T-helper 1 cell treated with Interleukin-12 subunit alpha and Interleukin-12 subunit beta and Interleukin-4 antibody, amounts not matched to agents 30 μg/mL and 1 μg/mL, for 36 hours (primary cell): Measurements from ENCODE around the gene SLC16A12.
"Not testable (repeated sequence)": the region's sequence is repeated elsewhere in the genome, so short reads cannot be mapped to it uniquely, and the experiment has no call there.

Experiments used
- H3K27ac Mint-ChIP-seq: one replicate; pipeline ENCODE4 v1.8.0; 2021; ENCODE audit warnings: mild to moderate bottlenecking, mixed read lengths
- H3K27me3 Mint-ChIP-seq: one replicate; pipeline ENCODE4 v1.8.0; 2021; ENCODE audit warnings: low read depth, mixed read lengths
- H3K36me3 Mint-ChIP-seq: one replicate; pipeline ENCODE4 v1.8.0; 2021; ENCODE audit warnings: low read depth, mixed read lengths
- H3K4me1 Mint-ChIP-seq: one replicate; pipeline ENCODE4 v1.8.0; 2021; ENCODE audit warnings: low read depth, mixed read lengths
- H3K4me3 Mint-ChIP-seq: one replicate; pipeline ENCODE4 v1.8.0; 2021; ENCODE audit warnings: mild to moderate bottlenecking, moderate library complexity, mixed read lengths
- H3K9me3 Mint-ChIP-seq: one replicate; pipeline ENCODE4 v1.8.0; 2021; ENCODE audit warnings: mixed read lengths

SLC16A12 gene

DNA sequence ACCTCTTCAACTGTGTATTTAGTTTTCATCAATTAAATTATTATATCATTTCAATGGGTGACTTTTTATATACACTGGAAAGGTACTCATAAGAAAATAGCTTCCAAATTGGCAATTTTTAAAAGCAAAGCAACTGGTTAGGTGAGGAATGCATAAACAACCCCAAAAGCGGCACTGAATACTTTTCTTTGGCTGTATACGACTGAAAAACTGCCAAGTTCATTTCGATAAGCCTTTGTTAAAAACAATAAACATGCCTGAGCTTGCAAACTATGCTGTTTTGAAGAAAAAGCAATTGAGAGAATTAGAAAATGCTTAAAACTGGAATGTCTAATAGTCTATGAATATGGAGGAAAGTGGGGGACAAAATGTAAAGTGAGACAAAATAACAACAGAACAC is 2.9 kb downstream of the SLC16A12 start:
- H3K27ac Mint-ChIP-seq = no peak overlapping the region
- peaks cover 7% of the 10 kb centered on the region for H3K4me1 Mint-ChIP-seq
- H3K27me3 Mint-ChIP-seq = peaks cover 57% of the 10 kb centered on the region
- no peaks in the 10 kb centered on the region for H3K9me3 Mint-ChIP-seq
- no peaks in the 10 kb centered on the region for H3K36me3 Mint-ChIP-seq
- H3K4me3 Mint-ChIP-seq = no peak overlapping the region

DNA sequence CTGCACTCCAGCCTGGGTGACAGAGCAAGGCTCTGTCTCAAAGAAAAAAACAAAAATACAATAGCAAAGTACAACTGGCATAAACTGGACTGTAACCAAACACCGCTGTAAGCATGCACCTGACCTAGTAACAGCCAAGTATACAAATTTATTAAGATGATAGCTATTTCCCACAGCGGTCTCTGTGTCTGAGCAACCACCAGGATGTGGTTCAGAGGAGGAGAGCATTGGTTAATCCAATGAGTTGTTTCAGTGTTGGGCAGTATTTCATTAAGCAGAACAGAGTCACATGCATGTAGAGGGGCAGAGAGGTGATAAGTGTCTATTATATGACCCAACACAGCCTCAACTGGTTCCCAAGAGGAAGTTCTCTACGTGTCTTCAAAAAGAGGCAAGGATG is 4.0 kb downstream of the SLC16A12 start:
- peaks cover 49% of the 10 kb centered on the region for H3K27me3 Mint-ChIP-seq
- H3K4me3 Mint-ChIP-seq = no peak overlapping the region

DNA sequence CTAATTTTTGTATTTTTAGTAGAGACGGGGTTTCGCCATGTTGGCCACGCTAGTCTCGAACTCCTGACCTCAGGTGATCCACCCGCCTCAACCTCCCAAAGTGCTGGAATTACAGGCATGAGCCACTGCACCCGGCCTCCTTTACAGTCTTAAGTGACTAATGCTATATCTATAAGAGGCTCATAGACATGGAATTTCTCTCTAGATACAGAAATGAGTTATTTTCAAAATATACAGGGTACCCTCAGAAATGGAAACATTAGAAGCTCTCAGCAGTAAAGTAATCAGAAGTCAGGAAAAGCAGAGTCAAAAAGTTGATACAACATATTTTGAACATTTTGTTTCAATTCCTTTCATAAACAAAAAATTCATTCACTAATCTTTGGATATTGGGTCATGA is 5.7 kb downstream of the SLC16A12 start:
- peaks cover 42% of the 10 kb centered on the region for H3K27me3 Mint-ChIP-seq
- not testable (repeated sequence) for H3K36me3 Mint-ChIP-seq, H3K4me3 Mint-ChIP-seq, H3K9me3 Mint-ChIP-seq, H3K4me1 Mint-ChIP-seq, H3K27ac Mint-ChIP-seq

More for the DNA sequence above, 4.0 kb downstream of the SLC16A12 start:
- Mint-ChIP-seq H3K4me1 (peaks cover 7% of the 10 kb centered on the region), H3K9me3 (no peaks in the 10 kb centered on the region), H3K36me3 (no peaks in the 10 kb centered on the region), H3K27ac (no peak overlapping the region)

DNA sequence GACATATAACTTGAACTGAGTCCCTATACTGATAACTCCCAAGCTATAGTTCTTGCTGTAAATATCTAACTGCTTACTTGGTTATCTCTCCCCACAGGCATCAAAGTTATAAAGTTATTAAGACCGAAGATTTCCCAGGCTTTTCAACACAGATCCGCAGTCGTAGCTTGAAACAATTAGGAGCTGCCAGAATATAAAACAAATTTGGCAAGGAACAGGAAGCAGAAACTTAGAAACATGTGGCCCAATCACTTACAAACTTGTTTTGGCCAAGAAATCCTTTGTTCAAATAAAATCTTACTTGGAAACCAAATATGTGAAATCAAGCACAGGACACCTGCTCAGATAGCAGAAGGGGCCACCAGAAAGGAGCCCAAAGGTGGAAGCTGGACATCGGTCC is 9.0 kb downstream of the SLC16A12 start:
- Mint-ChIP-seq H3K4me1 (no peaks in the 10 kb centered on the region), H3K27me3 (peaks cover 16% of the 10 kb centered on the region), H3K36me3 (no peaks in the 10 kb centered on the region), H3K4me3 (no peak overlapping the region), H3K9me3 (no peaks in the 10 kb centered on the region), H3K27ac (no peak overlapping the region)

DNA sequence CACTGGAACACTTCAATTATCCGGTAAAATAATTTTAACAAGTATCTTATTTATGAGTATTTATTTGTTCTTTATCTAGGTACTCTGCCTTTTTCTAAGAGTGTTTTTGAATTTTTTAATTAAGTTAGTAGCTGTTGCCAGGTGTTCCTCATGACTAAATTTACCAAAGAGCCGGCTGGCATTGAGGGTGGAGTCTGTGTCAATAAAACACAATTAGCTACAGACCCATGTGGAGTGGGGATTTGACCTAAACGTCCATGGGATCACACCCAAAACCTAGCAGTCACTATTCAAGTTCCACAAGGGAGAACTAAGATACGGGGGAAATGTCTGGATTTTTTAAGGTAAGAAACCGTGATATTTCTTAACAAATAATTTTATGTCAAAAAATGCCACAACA is 9.8 kb downstream of the SLC16A12 start:
- Mint-ChIP-seq H3K4me1 (no peaks in the 10 kb centered on the region), H3K36me3 (no peaks in the 10 kb centered on the region), H3K27ac (no peak overlapping the region), H3K27me3 (peaks cover 18% of the 10 kb centered on the region), H3K4me3 (no peak overlapping the region), H3K9me3 (no peaks in the 10 kb centered on the region)

DNA sequence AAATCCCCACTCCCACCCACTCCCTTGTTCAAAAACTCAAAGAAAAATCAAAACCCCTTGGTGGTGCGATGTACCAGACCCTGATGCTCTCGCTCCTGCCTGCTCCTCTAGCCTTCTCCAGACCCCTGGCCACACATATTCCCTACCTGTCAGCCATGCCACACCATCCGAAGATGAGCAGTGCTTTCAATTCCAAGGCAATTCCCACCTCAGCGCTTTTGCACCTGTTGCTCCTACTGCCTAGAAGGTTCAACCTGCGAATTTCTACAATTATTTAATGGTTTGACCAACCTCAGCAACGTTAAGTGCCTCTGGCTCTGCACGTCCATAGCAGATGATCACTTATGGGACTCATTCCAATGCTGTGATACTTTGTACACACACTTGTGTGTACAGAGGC is 11.1 kb downstream of the SLC16A12 start:
- no peak overlapping the region for H3K4me3 Mint-ChIP-seq
- H3K36me3 Mint-ChIP-seq = no peaks in the 10 kb centered on the region
- peaks cover 18% of the 10 kb centered on the region for H3K27me3 Mint-ChIP-seq
- no peaks in the 10 kb centered on the region for H3K9me3 Mint-ChIP-seq
- H3K4me1 Mint-ChIP-seq = no peaks in the 10 kb centered on the region
- H3K27ac Mint-ChIP-seq = no peak overlapping the region

DNA sequence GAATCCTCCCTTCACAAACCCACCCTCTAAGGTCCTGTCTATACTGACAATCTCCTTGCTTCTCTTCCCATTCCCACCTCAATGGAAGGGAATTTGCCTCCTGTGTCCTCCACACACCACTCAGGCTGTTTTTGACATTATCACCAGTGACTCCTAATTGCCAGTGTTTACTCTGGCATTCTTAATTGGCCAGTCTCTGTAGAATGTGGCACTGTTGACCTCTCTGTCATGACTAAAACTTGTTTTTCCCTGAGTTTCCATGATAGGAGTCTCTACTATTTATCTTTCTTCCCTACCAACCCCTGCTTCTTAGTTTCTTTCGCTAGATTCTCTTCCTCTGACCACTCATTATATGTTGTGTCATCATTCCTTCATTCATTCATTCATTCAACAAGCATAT is 12.1 kb downstream of the SLC16A12 start:
- Mint-ChIP-seq H3K27ac (no peak overlapping the region), H3K9me3 (no peaks in the 10 kb centered on the region), H3K4me3 (no peak overlapping the region), H3K27me3 (peaks cover 13% of the 10 kb centered on the region), H3K4me1 (no peaks in the 10 kb centered on the region), H3K36me3 (no peaks in the 10 kb centered on the region)

DNA sequence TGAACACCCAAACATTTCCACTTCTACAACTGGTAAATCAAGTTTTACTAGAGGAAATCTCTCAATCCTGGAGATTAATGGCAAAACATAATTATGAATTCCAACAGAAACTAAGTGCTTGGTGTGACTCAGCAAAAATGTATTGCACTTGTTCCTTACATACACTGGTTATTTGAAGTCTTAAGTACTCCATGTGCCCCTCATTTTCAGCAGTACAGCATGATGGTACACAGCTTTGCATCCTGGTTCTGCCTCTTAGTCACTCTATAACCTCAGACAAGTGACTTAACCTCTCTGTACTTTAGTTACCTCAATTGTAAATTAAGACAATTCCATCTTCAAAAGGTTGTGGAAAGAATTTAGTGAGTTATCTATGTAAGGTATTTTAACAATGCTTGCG is 12.9 kb downstream of the SLC16A12 start:
- Mint-ChIP-seq H3K27me3 (peaks cover 13% of the 10 kb centered on the region), H3K4me3 (no peak overlapping the region), H3K27ac (no peak overlapping the region), H3K36me3 (no peaks in the 10 kb centered on the region), H3K9me3 (no peaks in the 10 kb centered on the region), H3K4me1 (no peaks in the 10 kb centered on the region)

DNA sequence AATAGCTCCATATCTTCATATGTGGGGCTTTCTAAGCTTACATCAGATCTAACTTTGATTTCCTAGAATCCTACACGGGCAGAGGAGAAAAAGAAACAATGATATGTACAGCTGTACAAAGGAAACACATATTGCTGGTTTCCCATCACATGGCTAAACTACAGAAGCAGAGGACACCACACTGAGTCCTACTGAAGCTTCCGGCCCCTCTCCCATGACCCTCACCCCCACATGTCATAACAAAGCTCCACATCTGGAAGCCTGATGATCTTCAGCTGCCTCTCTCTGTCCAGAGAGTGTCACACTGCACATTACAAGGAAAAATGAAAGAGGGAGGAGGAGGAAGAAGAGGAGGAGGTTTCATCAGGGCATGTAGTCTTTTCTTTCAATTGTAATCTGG is 14.0 kb downstream of the SLC16A12 start:
- Mint-ChIP-seq H3K9me3 (no peaks in the 10 kb centered on the region), H3K4me3 (no peak overlapping the region)

DNA sequence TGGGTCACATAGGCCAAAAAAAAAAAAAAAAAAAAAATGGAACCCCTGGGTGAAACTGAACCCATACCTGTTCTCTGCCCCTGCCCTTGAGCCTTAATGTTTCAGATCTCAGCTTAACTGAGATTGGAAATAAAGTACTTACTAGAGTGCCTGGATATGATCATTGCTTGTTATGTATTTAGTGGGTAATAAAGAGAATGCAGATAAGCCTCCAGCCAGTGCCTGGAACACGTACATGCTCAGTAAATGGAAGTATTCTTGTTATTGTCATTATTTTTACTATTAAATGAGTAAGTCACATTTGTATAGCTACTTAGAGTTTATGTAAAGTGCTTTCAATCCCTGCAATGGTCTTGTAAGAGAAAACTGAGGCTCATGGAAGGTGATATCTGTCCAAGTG is 14.7 kb downstream of the SLC16A12 start:
- no peak overlapping the region for H3K27ac Mint-ChIP-seq
- no peaks in the 10 kb centered on the region for H3K9me3 Mint-ChIP-seq
- no peaks in the 10 kb centered on the region for H3K36me3 Mint-ChIP-seq
- peaks cover 9% of the 10 kb centered on the region for H3K27me3 Mint-ChIP-seq
- H3K4me3 Mint-ChIP-seq = no peak overlapping the region
- no peaks in the 10 kb centered on the region for H3K4me1 Mint-ChIP-seq

More for the DNA sequence above, 14.0 kb downstream of the SLC16A12 start:
- H3K27me3 Mint-ChIP-seq = peaks cover 12% of the 10 kb centered on the region
- no peak overlapping the region for H3K27ac Mint-ChIP-seq
- H3K4me1 Mint-ChIP-seq = no peaks in the 10 kb centered on the region
- H3K36me3 Mint-ChIP-seq = no peaks in the 10 kb centered on the region

DNA sequence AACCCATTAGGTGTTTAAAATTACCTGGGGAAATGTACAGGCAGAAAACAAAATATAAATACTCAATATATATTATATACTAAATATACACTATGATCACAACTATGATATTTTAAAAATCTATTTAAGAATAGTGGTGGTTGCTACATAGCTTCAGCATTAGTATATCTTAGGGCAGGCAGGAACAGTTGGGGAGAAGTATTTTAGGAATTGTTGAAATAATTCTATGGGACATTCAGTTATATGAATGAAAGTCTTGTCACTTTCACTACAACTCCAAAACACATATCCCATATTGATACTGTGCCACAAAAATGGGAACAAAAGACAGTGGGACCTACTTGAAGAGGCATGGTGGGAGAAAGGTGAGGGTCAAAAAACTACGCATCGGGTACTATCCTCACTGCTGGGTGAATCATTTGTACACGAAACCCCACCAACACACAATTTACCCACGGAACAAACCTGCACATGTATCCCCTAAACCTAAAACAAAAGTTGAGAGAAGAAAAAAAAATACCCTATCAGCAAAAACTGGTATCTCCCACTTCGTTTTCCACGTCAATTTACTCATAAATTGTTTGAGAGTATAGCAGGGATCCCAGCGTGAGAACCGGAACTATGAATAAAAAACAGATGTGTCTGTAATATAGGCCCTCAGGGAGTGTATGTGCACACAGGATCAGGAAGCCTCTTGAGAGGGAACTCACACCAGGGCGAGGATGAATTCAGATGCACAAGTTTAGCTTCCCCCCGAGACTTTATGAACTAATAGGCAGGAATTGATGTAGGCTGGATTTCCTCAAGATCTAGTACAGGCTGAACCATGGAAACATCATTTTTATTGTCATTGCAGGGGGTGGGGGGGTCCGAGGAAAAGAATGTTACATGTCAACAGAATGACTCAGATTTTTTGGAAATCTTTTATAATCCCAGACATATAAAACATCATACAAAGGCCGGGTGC is 16.2 kb downstream of the SLC16A12 start:
- no peak overlapping the region for H3K27ac Mint-ChIP-seq
- H3K27me3 Mint-ChIP-seq = peaks cover 6% of the 10 kb centered on the region
- H3K4me1 Mint-ChIP-seq = peaks cover 2% of the 10 kb centered on the region
- H3K4me3 Mint-ChIP-seq = no peak overlapping the region
- no peaks in the 10 kb centered on the region for H3K36me3 Mint-ChIP-seq
- no peaks in the 10 kb centered on the region for H3K9me3 Mint-ChIP-seq

DNA sequence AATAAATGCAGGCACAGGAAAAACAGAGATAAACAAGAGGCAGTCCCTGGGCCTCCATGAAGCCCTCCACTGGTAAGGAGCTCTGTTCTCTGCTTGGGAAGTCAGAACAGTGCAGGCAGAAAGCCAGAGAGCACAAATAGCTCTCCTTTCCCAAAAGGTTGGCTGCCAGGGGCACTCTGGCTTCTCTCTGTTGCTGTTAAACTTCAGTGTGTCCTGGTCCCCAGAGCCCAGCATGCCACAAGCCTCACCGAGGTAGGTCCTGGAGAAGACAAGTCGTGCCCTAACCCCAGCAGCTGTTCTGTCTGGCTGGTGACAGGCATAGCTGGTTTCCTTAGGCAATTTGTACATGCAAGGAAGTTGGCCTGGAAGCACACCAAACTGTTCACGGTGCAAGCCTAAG is 17.3 kb downstream of the SLC16A12 start:
- H3K4me3 Mint-ChIP-seq = no peak overlapping the region
- H3K27ac Mint-ChIP-seq = no peak overlapping the region

DNA sequence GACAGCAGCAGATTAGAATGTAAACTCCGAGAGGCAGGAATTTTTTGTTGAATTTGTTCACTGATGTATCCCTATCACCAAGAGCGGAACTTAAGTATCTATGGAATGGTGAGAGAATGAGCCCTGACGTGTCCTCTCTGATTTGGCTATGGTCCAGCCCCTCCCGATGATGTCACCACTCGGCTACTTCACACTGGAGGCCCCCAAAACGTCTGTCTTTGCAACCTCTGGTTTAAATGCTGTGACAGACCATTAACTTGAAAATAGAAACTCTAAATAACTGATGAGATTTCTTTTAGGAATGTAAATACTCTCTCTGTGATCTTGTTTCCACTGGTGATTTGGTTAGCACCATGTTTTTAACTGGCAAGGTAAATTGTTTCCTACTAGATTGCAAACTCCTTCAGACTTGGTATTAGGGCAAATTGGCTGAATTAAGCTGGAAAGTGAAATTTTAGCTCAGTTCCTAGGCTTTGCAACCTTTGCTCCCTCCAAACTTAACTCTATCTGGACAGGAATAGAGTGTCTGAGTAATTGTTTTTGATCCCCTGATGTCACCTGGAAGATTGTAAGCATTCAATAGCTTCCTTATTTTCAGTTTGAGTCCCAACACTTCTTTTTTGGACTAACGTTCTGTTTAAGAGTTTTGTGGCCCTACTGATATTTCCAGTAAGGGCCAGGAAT is 19.1 kb downstream of the SLC16A12 start:
- Mint-ChIP-seq H3K4me3 (no peak overlapping the region), H3K9me3 (no peaks in the 10 kb centered on the region), H3K27me3 (peaks cover 9% of the 10 kb centered on the region), H3K4me1 (peaks cover 2% of the 10 kb centered on the region), H3K36me3 (no peaks in the 10 kb centered on the region), H3K27ac (no peak overlapping the region)

More for the DNA sequence above, 17.3 kb downstream of the SLC16A12 start:
- Mint-ChIP-seq H3K36me3 (no peaks in the 10 kb centered on the region), H3K4me1 (peaks cover 2% of the 10 kb centered on the region), H3K27me3 (peaks cover 9% of the 10 kb centered on the region), H3K9me3 (no peaks in the 10 kb centered on the region)

DNA sequence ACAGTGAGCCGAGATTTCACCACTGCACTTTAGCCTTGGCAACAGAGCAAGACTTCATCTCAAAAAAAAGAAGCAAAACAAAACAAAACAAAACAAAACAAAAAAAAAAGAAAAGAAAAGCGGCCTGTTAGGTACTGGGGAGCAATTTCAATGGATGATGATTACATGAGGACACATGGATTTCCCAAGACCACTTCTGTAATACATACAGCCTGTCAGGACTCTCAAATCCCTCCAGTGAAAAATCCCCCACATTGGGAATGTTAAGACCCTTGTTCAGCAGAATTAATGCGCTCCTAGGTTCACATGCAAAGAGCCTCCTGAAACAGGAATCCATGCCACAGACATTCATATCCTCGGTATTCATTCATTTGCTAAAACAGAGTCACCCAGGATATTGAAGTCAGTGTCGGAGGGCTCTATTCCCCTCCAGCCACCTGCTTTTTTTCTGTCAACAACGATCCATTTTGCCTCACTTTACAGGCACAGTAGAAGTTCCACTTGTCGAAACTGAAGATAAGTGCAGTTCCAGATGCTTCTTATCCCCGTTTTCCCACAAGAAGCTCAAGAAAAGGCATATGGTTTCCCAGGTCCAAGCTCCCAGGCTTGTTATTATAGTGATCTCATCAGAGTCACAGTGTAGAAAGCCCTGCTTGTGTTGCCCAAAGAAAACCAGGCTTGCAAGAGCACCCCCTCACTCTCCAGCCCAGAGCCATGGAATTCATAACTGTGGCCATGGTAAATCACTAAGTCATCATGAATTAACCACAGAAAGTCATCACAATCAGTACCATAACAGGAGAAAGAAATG is 20.2 kb downstream of the SLC16A12 start:
- Mint-ChIP-seq H3K27ac (no peak overlapping the region), H3K27me3 (peaks cover 4% of the 10 kb centered on the region), H3K9me3 (no peaks in the 10 kb centered on the region), H3K4me1 (peaks cover 2% of the 10 kb centered on the region), H3K36me3 (no peaks in the 10 kb centered on the region), H3K4me3 (no peak overlapping the region)
